ENCODE data around the gene TRAPPC10. TPM values are rescaled to one million over a fixed set of nuclear protein-coding genes. Genes with fewer than 3 reads are reported as not detected.

TRAPPC10 gene
- total and polyA plus RNA-seq, 10 of the 15 experiments (the other 5 are each of a cell fraction or from before 2014, with no cell fraction given), result 1.1 to 39.6 (median 28.2) TPM

- TF ChIP-seq USF1 (IDR thresholded peaks at IDR 0.05; ENCODE audit: borderline replicate concordance, extremely low read length, insufficient read depth, low read depth, low read length) (no peak), RAD21 (IDR thresholded peaks at IDR 0.05; ENCODE audit: insufficient read depth, low read depth, low read length) (no peak), MLLT1 (IDR thresholded peaks at IDR 0.05) (no peak), CTCF (IDR thresholded peaks at IDR 0.05 in 2 of 3, conservative IDR thresholded peaks at IDR 0.05 in 1 of 3; ENCODE audit: control insufficient read depth in 2 of 3, extremely low read depth in 1 of 3, insufficient read depth in 1 of 3, low read depth in 3 of 3, low read length in 3 of 3) (no peak), SIX5 (IDR thresholded peaks at IDR 0.05; ENCODE audit: low read depth, low read length, severe bottlenecking) (no peak), MAX (IDR thresholded peaks at IDR 0.05; ENCODE audit: low read depth, low read length) (no peak), SUZ12 (IDR thresholded peaks at IDR 0.05; ENCODE audit: unreplicated experiment) (no peak)
These were observed 31.5 kb downstream of the TRAPPC10 start (continued) for GRCh38 chr21:44043613-44044012.

- H3K4me2 ChIP-seq (ENCODE audit: control insufficient read depth, insufficient read depth), result no peak overlapping the region
- 99% methylated on average over 18 of the region's 18 CpGs for WGBS (ENCODE audit: insufficient coverage, insufficient replicate concordance, low lambda C conversion rate, missing lambda C conversion rate)
- no peaks in the 10 kb centered on the region for H3K27me3 ChIP-seq (replicated peaks in 1 of 2; ENCODE audit: control insufficient read depth in 2 of 2, insufficient read depth in 2 of 2, low read length in 1 of 2)
- no peak for ATAC-seq
- H3K36me3 ChIP-seq (ENCODE audit: control insufficient read depth in 2 of 2, insufficient read depth in 2 of 2, low read length in 1 of 2), result peaks cover 15 to 16% of the 10 kb centered on the region in 2 experiments
- H3K9ac ChIP-seq (ENCODE audit: control insufficient read depth, insufficient read depth, low read length), result no peak overlapping the region
- peaks cover 4% of the 10 kb centered on the region; the same call in 1 of the 2 replicates for H4K20me1 ChIP-seq (ENCODE audit: control insufficient read depth, insufficient read depth)
- CTCF ChIA-PET, result no interaction called here
- SMC1A ChIA-PET (ENCODE audit: uncharacterized antibody, unreplicated experiment), result no interaction called here
- H3K4me1 ChIP-seq (ENCODE audit: control insufficient read depth, insufficient read depth, low read length), result no peaks in the 10 kb centered on the region
- no peaks in the 10 kb centered on the region for H3K9me3 ChIP-seq (replicated peaks; ENCODE audit: control insufficient read depth, insufficient read depth, low read length)
- POLR2A ChIA-PET, result no interaction called here
- FAIRE-seq, result no peak
- no peak overlapping the region for H3K4me3 ChIP-seq
- in situ Hi-C loops (cut with MboI), result no loop called here
- H2AFZ ChIP-seq (ENCODE audit: control insufficient read depth, low read depth, low read length), result no peak overlapping the region
- RAD21 ChIA-PET (ENCODE audit: unreplicated experiment), result no interaction called here
- BruUV-seq (replicated peaks), result no TSS peak
- H3K27ac ChIP-seq (ENCODE audit: control insufficient read depth, insufficient read depth), result no peak overlapping the region
- DNase-seq (ENCODE audit: low read depth, low spot score), result no peak
- peaks cover 17% of the 10 kb centered on the region for H3K79me2 ChIP-seq (ENCODE audit: control insufficient read depth, insufficient read depth, low read length)
- intact Hi-C loops (cut with micrococcal nuclease; ENCODE audit: unreplicated experiment), result no loop called here
- no peak for TF ChIP-seq NR2F1 (conservative IDR thresholded peaks at IDR 0.05)
- no peak for TF ChIP-seq MAX (IDR thresholded peaks at IDR 0.05; ENCODE audit: low read depth, low read length)
- TF ChIP-seq NR2C2 (IDR thresholded peaks at IDR 0.05; ENCODE audit: borderline replicate concordance, control insufficient read depth, insufficient read length, low read depth), result no peak
- TF ChIP-seq CBFB (IDR thresholded peaks at IDR 0.05; ENCODE audit: low read depth), result no peak
- TF ChIP-seq SREBF2 (IDR thresholded peaks at IDR 0.05; ENCODE audit: low read length), result no peak
- no peak for TF ChIP-seq NKRF (conservative IDR thresholded peaks at IDR 0.05)
- no peak for TF ChIP-seq POLR2AphosphoS2 (IDR thresholded peaks at IDR 0.05; ENCODE audit: low read depth, low read length)
These were observed 34.6 kb downstream of the TRAPPC10 start for GRCh38 chr21:44046734-44047133.

All from GM12878 (cell line).